LNCAP (cell line): ENCODE measurements around the gene BRD4.
A peak's percentile ranks its signal among the peaks of the same experiment; 100 is the strongest.

Experiments
- TF ChIP-seq, protein P1 (sequence below): fragments of 450-650 bp; IDR thresholded peaks from 2 replicates; pipeline ENCODE4 v1.5.1; 2017; ENCODE audit warnings: mild to moderate bottlenecking

The BRD4 gene

GRCh38 chr19:15254547-15254946 lies 77.8 kb downstream of the BRD4 start:
- TF ChIP-seq, protein P1, sequence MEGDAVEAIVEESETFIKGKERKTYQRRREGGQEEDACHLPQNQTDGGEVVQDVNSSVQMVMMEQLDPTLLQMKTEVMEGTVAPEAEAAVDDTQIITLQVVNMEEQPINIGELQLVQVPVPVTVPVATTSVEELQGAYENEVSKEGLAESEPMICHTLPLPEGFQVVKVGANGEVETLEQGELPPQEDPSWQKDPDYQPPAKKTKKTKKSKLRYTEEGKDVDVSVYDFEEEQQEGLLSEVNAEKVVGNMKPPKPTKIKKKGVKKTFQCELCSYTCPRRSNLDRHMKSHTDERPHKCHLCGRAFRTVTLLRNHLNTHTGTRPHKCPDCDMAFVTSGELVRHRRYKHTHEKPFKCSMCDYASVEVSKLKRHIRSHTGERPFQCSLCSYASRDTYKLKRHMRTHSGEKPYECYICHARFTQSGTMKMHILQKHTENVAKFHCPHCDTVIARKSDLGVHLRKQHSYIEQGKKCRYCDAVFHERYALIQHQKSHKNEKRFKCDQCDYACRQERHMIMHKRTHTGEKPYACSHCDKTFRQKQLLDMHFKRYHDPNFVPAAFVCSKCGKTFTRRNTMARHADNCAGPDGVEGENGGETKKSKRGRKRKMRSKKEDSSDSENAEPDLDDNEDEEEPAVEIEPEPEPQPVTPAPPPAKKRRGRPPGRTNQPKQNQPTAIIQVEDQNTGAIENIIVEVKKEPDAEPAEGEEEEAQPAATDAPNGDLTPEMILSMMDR = no peak

DNA sequence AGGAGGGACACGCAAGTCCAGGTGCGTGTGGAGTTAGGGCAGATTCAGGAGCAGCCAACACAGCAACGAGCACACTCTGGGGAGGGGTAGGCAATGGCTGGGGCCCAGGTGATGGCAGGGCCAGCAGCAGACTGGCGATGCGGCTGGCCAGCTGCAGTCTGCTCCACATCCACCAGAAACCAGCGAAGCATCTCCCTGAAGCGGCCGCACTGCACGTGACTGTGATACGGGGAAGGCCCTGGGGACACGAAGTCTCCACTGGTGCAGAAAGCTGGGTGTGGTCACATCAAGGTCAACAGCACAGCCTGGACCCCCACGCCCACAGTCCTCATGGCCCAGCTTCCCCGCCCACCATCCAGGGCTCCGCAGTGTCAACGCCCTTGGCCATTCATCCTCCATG lies 78.8 kb downstream of the BRD4 start:
- TF ChIP-seq, protein P1 = no peak

GRCh38 chr19:15253061-15253460 lies 79.3 kb downstream of the BRD4 start:
- TF ChIP-seq, protein P1 = no peak

GRCh38 chr19:15252398-15253018 lies 79.8 kb downstream of the BRD4 start:
- TF ChIP-seq, protein P1 = peak; percentile 46

DNA sequence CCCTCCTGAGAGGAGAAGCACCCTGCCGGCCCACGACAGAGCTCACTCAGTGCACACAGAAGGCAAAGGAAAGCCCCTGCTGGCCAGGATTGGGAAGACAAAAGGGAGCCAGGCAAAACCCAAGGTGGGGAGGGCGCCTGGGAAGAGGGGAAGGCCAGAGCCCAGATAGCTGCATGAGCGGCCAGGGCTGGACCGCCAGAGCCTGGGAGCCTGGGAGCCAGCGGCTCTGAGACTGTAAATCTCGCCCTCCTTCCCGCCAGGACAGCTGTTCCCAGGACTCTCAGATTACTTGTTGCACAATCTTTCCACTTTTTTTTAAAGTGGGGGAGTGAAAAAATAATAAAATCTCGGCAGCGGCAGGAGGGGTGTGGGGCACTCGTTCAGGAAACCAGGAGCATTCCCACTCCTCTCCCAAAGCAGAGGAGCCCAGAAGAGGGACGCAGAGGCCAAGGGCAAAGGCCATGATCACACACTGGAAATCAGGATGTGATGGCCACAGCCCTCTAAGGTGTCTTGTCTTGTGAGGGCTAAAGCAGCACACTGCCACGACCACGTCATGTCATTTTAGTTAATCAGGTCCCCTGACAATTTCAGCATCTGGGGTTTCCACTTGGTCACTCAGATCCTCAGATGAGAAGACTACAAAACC lies 80.5 kb downstream of the BRD4 start:
- TF ChIP-seq, protein P1 = no peak

DNA sequence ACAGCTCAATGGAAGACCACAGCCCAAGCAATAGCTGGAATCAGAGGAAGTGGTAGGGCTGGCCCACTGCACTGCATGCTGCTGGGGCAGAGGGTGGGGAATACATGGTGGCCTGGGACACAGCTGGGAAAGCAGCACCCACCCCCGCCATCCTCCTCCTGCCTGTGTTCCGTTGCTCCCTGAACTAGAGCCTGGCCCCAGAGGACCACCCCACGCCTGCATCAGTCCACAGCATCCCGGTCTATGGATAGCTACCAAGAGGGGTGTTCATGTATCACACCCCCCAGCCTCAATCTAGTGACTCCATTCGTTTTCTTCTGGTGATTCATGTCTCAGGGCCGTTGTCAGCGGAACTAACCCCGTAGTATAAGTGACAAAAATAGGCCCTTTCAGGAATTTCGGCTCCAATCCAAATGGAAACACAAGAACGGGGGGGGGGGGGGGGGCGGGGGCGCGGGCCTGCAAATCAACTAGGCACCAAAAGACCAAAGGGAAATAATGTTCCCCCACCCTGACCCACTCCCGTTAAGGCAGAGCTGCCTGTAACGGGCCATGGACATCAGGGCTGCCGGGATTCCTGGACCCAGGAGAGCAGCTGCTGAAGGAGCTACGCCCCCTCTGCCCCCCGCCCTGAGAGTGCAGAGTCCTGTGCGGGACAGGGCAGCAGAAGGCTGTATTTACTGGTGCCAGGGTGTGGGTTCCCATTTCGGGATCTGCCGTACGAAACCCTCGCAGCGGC lies 81.2 kb downstream of the BRD4 start:
- TF ChIP-seq, protein P1 = no peak

- TF ChIP-seq, protein P1 = no peak
Measured at GRCh38 chr19:15250640-15250993, 81.7 kb downstream of the BRD4 start.
